Liver (tissue), 3 donors: ENCODE results near the gene COX4I1.

ENCODE experiments used
- TAF1 ChIP-seq: conservative IDR thresholded peaks from 2 replicates; pipeline ENCODE4 v1.6.1; 2016; ENCODE audit warnings: antibody characterized with exemption, mild to moderate bottlenecking
- ZBTB33 ChIP-seq: IDR thresholded peaks from 2 replicates; pipeline ENCODE4 v1.6.1; 2016; ENCODE audit warnings: antibody characterized with exemption
- TF ChIP-seq, protein P1 (sequence below): fragments of 150-350 bp; IDR thresholded peaks from 2 replicates; pipeline ENCODE4 v1.5.1; 2017; ENCODE audit warnings: improper control_type of control experiment, low read depth, low read length; ENCODE audit not compliant: missing input control
- TF ChIP-seq, protein P2 (sequence below): IDR thresholded peaks from 2 replicates; pipeline ENCODE4 v1.6.1; 2016; ENCODE audit warnings: antibody characterized with exemption
- donor health status: healthy.
- donor health status: healthy.

DNA sequence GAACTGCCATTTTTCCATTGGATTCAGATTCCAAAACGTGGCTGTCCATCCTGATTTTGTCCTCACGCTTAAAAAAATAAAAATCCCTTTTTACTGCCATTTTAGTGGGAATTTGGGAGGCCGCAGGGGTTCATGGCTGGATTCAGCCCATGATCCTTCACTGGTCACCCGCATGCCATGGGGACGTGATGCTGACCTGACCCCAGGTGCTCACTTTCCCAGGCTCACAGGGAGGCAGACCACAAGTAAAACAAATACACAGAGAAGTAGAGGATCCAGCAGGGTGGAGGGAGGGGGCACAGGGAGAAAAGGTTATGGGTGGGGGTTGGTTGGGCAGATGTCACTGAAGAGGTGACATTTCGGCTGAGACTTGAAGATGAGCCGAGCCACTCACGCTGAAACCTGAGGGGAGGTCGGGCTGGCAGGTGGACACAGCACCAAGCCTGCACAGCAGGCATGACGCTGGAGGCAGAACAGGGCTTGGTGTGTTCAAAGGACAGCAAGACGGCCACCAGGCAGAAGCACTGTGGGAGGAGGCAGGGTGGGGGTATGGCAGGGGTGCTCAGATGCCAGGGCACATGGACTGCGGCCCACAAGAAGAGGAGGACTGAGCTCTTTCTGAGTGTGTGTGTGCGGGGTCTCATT lies 10.7 kb downstream of the COX4I1 start:
- TF ChIP-seq, protein P1, sequence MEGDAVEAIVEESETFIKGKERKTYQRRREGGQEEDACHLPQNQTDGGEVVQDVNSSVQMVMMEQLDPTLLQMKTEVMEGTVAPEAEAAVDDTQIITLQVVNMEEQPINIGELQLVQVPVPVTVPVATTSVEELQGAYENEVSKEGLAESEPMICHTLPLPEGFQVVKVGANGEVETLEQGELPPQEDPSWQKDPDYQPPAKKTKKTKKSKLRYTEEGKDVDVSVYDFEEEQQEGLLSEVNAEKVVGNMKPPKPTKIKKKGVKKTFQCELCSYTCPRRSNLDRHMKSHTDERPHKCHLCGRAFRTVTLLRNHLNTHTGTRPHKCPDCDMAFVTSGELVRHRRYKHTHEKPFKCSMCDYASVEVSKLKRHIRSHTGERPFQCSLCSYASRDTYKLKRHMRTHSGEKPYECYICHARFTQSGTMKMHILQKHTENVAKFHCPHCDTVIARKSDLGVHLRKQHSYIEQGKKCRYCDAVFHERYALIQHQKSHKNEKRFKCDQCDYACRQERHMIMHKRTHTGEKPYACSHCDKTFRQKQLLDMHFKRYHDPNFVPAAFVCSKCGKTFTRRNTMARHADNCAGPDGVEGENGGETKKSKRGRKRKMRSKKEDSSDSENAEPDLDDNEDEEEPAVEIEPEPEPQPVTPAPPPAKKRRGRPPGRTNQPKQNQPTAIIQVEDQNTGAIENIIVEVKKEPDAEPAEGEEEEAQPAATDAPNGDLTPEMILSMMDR: no peak
- TF ChIP-seq, protein P2, sequence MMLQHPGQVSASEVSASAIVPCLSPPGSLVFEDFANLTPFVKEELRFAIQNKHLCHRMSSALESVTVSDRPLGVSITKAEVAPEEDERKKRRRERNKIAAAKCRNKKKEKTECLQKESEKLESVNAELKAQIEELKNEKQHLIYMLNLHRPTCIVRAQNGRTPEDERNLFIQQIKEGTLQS: no peak
- TF ChIP-seq TAF1 (no peak), ZBTB33 (no peak)
